ENCODE results near the gene NKAIN2.

The NKAIN2 gene

GRCh38 chr6:123803504-123804013 lies at the start of gene NKAIN2:
Gene NKAIN2 (plus strand): TSS chr6:123803865.
- Histone ChIP-seq H3K27ac (ENCODE audit: low read length) (peak within 1 kb of the TSS; percentile 13; the same call in 1 of the 2 replicates), H3K9me2 (replicated peaks; ENCODE audit: insufficient read depth, low read length) (no peaks in the 10 kb centered on the region), H3K9ac (ENCODE audit: low read length) (peak within 1 kb of the TSS; percentile 39; the same call in 1 of the 2 replicates), H3K4me2 (ENCODE audit: low read depth, low read length) (peak within 1 kb of the TSS; percentile 97), H3K4me3 (ENCODE audit: low read length) (peak within 1 kb of the TSS; percentile 73), H4K20me1 (ENCODE audit: insufficient read depth, low read length) (no peaks in the 10 kb centered on the region), H3K9me3 (replicated peaks; ENCODE audit: insufficient read depth, low read length) (no peaks in the 10 kb centered on the region), H3F3A (ENCODE audit: insufficient read depth, low read length) (peaks cover 12% of the 10 kb centered on the region; the same call in 1 of the 2 replicates), H2AFZ (ENCODE audit: low read length) (peak within 1 kb of the TSS; percentile 90), H3K27me3 (replicated peaks; ENCODE audit: insufficient read depth, low read length) (no peaks in the 10 kb centered on the region), H3K4me1 (ENCODE audit: low read length) (no peaks in the 10 kb centered on the region), H3K79me2 (ENCODE audit: low read length) (peaks cover 15% of the 10 kb centered on the region; the same call in 1 of the 2 replicates), H3K36me3 (replicated peaks; ENCODE audit: insufficient read depth, low read length) (no peaks in the 10 kb centered on the region)
- TF ChIP-seq EZH2 (optimal IDR thresholded peaks at IDR 0.05; ENCODE audit: low read depth, low read length) (no peak), EZH2phosphoT487 (IDR thresholded peaks at IDR 0.05; ENCODE audit: low read length) (no peak), CTCF (IDR thresholded peaks at IDR 0.05; ENCODE audit: low read length) (no peak)
- DNase-seq = peak; percentile 19

DNA sequence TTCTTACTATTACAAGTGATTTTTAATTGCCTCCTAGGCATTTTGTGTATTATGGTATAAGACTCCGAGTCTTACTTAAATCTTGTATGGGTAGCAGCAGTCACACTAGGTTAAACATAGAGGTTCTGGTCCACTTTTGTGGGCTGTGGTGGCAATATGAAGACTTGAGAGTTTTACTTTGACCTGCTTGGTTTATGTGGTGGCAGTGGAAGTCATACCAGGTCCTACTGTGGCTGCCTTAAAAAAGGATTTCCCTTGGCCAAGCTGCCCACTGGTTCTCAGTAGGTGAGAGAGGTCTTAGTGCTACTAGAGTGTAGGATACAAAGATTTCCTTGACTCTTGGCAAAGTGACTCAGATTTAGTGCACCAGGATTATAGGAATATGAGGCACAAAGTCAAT lies 44.2 kb upstream of the NKAIN2 start:
- TF ChIP-seq EZH2phosphoT487 (IDR thresholded peaks at IDR 0.05; ENCODE audit: low read length) (no peak), EZH2 (optimal IDR thresholded peaks at IDR 0.05; ENCODE audit: low read depth, low read length) (no peak), CTCF (IDR thresholded peaks at IDR 0.05; ENCODE audit: low read length) (no peak)
- no peaks in the 10 kb centered on the region for H3K36me3 ChIP-seq (replicated peaks; ENCODE audit: insufficient read depth, low read length)
- no peaks in the 10 kb centered on the region for H3K4me1 ChIP-seq (ENCODE audit: low read length)
- H3K9ac ChIP-seq (ENCODE audit: low read length) = no peak overlapping the region
- no peak overlapping the region for H3K4me3 ChIP-seq (ENCODE audit: low read length)
- no peaks in the 10 kb centered on the region for H3K27me3 ChIP-seq (replicated peaks; ENCODE audit: insufficient read depth, low read length)
- H2AFZ ChIP-seq (ENCODE audit: low read length) = no peak overlapping the region
- no peaks in the 10 kb centered on the region for H3K9me3 ChIP-seq (replicated peaks; ENCODE audit: insufficient read depth, low read length)
- H3K9me2 ChIP-seq (replicated peaks; ENCODE audit: insufficient read depth, low read length) = no peaks in the 10 kb centered on the region
- no peaks in the 10 kb centered on the region for H4K20me1 ChIP-seq (ENCODE audit: insufficient read depth, low read length)
- no peaks in the 10 kb centered on the region for H3K79me2 ChIP-seq (ENCODE audit: low read length)
- no peak overlapping the region for H3K4me2 ChIP-seq (ENCODE audit: low read depth, low read length)
- H3K27ac ChIP-seq (ENCODE audit: low read length) = no peak overlapping the region
- H3F3A ChIP-seq (ENCODE audit: insufficient read depth, low read length) = no peaks in the 10 kb centered on the region
- DNase-seq = no peak

GRCh38 chr6:123763904-123764303 lies 39.8 kb upstream of the NKAIN2 start:
- DNase-seq = no peak
- Histone ChIP-seq H3K27me3 (replicated peaks; ENCODE audit: insufficient read depth, low read length) (no peaks in the 10 kb centered on the region), H3K4me2 (ENCODE audit: low read depth, low read length) (no peak overlapping the region), H3K9ac (ENCODE audit: low read length) (no peak overlapping the region), H3K9me3 (replicated peaks; ENCODE audit: insufficient read depth, low read length) (no peaks in the 10 kb centered on the region), H3K79me2 (ENCODE audit: low read length) (no peaks in the 10 kb centered on the region), H2AFZ (ENCODE audit: low read length) (no peak overlapping the region), H3K27ac (ENCODE audit: low read length) (no peak overlapping the region), H4K20me1 (ENCODE audit: insufficient read depth, low read length) (no peaks in the 10 kb centered on the region), H3K4me3 (ENCODE audit: low read length) (no peak overlapping the region), H3K4me1 (ENCODE audit: low read length) (peaks cover 4% of the 10 kb centered on the region; the same call in 1 of the 2 replicates), H3F3A (ENCODE audit: insufficient read depth, low read length) (no peaks in the 10 kb centered on the region), H3K36me3 (replicated peaks; ENCODE audit: insufficient read depth, low read length) (no peaks in the 10 kb centered on the region; the same call in 1 of the 2 replicates), H3K9me2 (replicated peaks; ENCODE audit: insufficient read depth, low read length) (no peaks in the 10 kb centered on the region)
- no peak for TF ChIP-seq CTCF (IDR thresholded peaks at IDR 0.05; ENCODE audit: low read length)
- no peak for TF ChIP-seq EZH2phosphoT487 (IDR thresholded peaks at IDR 0.05; ENCODE audit: low read length)
- no peak for TF ChIP-seq EZH2 (optimal IDR thresholded peaks at IDR 0.05; ENCODE audit: low read depth, low read length)
